GM12878 (cell line): ENCODE measurements around the gene FOXF1.

ENCODE experiments used
- CEBPB ChIP-seq, 2 experiments: fragments of 150-350 bp in 1 of 2; IDR thresholded peaks; 2 replicates each; pipeline ENCODE4 v1.6.1; 2012 to 2014; ENCODE audit warnings: low read depth in 2 of 2, low read length in 2 of 2, borderline replicate concordance in 1 of 2, inconsistent platforms in 1 of 2
- PRDM15 ChIP-seq: fragments of 450-650 bp; formaldehyde crosslinking; IDR thresholded peaks from 2 replicates; pipeline ENCODE4 v1.4.0; 2020; ENCODE audit warnings: mild to moderate bottlenecking, moderate library complexity
- RAD21 ChIP-seq: IDR thresholded peaks from 2 replicates; pipeline ENCODE4 v1.6.1; 2011; ENCODE audit warnings: mild to moderate bottlenecking, low read depth, low read length, moderate library complexity; ENCODE audit not compliant: insufficient read depth
- USF1 ChIP-seq: IDR thresholded peaks from 2 replicates; pipeline ENCODE4 v1.6.1; 2011; ENCODE audit warnings: borderline replicate concordance, low read depth, mild to moderate bottlenecking, moderate library complexity, mixed read lengths, low read length; ENCODE audit not compliant: insufficient read depth; ENCODE audit errors: extremely low read length

GRCh38 chr16:86517033-86517432 is 6.7 kb downstream of the FOXF1 start:
- no peak for TF ChIP-seq USF1
- no peak for TF ChIP-seq CEBPB (IDR thresholded peaks at IDR 0.05; ENCODE audit: borderline replicate concordance in 1 of 2, low read depth in 2 of 2, low read length in 2 of 2)
- no peak for TF ChIP-seq PRDM15 (CRISPR knock-in tag)
- no peak for TF ChIP-seq RAD21
